ENCODE measurements around the gene PHF5A. TPM values are rescaled to one million over a fixed set of nuclear protein-coding genes. Genes with fewer than 3 reads are reported as not detected.
A peak's percentile ranks its signal among the peaks of the same experiment; 100 is the strongest.
"Not testable (repeated sequence)": the region's sequence is repeated elsewhere in the genome, so short reads cannot be mapped to it uniquely, and the experiment has no call there.

The PHF5A gene
- total and polyA plus RNA-seq, 10 donors, result 29.6 to 67.5 (median 37.4) TPM

- peaks cover 3 to 80% (median 45%) of the 10 kb centered on the region in 6 donors for H3K4me1 ChIP-seq
- 79 to 92% (median 82%) methylated on average over 2 of the region's 2 CpGs for WGBS, 5 donors
- H3K27ac ChIP-seq, result peak overlapping the region in 3 of 8 donors; percentile 2 to 33 (median 9)
Measured at GRCh38 chr22:41442240-41442792, 26.2 kb downstream of the PHF5A start.

GRCh38 chr22:41440511-41440910 lies 28.0 kb downstream of the PHF5A start:
- WGBS, 5 donors, result 75 to 90% (median 84%) methylated on average over 5 of the region's 5 CpGs
- peaks cover 0 to 74% (median 21%) of the 10 kb centered on the region in 6 donors for H3K36me3 ChIP-seq
- H3K9me3 ChIP-seq; DNase-seq; H3K27me3 ChIP-seq (replicated peaks in 1 of 7); intact Hi-C loops (cut with DNase I; ENCODE audit: low total_unique reads); H3K4me3 ChIP-seq; H3K27ac ChIP-seq: not testable (repeated sequence)
- H3K4me1 ChIP-seq, result peaks cover 5 to 92% (median 49%) of the 10 kb centered on the region in 6 donors

More at GRCh38 chr22:41442240-41442792, 26.2 kb downstream of the PHF5A start:
- DNase-seq, result no peak
- TF ChIP-seq CTCF (IDR thresholded peaks at IDR 0.05 in 8 of 11, conservative IDR thresholded peaks at IDR 0.05 in 3 of 11) (no peak), POLR2AphosphoS5 (IDR thresholded peaks at IDR 0.05) (no peak), POLR2A (IDR thresholded peaks at IDR 0.05) (no peak)
- no peak overlapping the region for H3K4me3 ChIP-seq
- H3K9me3 ChIP-seq, result no peaks in the 10 kb centered on the region
- peaks cover 0 to 3% (median 0%) of the 10 kb centered on the region in 7 donors for H3K27me3 ChIP-seq (replicated peaks in 1 of 7)
- H3K36me3 ChIP-seq, result peaks cover 0 to 56% (median 3%) of the 10 kb centered on the region in 6 donors
- intact Hi-C loops (cut with DNase I; ENCODE audit: low total_unique reads), result no loop called here

- Histone ChIP-seq H3K27me3 (replicated peaks in 1 of 7) (no peaks in the 10 kb centered on the region), H3K27ac (no peak overlapping the region), H3K9me3 (no peaks in the 10 kb centered on the region), H3K36me3 (peaks cover 3 to 93% (median 40%) of the 10 kb centered on the region in 6 donors), H3K4me3 (no peak overlapping the region), H3K4me1 (peaks cover 6 to 90% (median 37%) of the 10 kb centered on the region in 6 donors)
- DNase-seq, result no peak
- 89 to 98% (median 91%) methylated on average over 7 of the region's 7 CpGs for WGBS, 5 donors
- intact Hi-C loops (cut with DNase I; ENCODE audit: low total_unique reads), result no loop called here
- no peak for TF ChIP-seq POLR2A (IDR thresholded peaks at IDR 0.05)
- TF ChIP-seq POLR2AphosphoS5 (IDR thresholded peaks at IDR 0.05), result no peak
- no peak for TF ChIP-seq CTCF (IDR thresholded peaks at IDR 0.05 in 8 of 11, conservative IDR thresholded peaks at IDR 0.05 in 3 of 11)
Measured at GRCh38 chr22:41437198-41437597, 31.3 kb downstream of the PHF5A start.

GRCh38 chr22:41436322-41437113 lies 32.0 kb downstream of the PHF5A start:
- intact Hi-C loops (cut with DNase I; ENCODE audit: low total_unique reads), result no loop called here
- peaks cover 3 to 83% (median 30%) of the 10 kb centered on the region in 6 donors for H3K4me1 ChIP-seq
- WGBS, 5 donors, result 87 to 90% (median 88%) methylated on average over 23 of the region's 23 CpGs
- no peak for TF ChIP-seq POLR2A (IDR thresholded peaks at IDR 0.05)
- TF ChIP-seq CTCF (IDR thresholded peaks at IDR 0.05 in 8 of 11, conservative IDR thresholded peaks at IDR 0.05 in 3 of 11), result no peak
- TF ChIP-seq POLR2AphosphoS5 (IDR thresholded peaks at IDR 0.05), result peak in 2 of 3 donors; percentile 44 to 64
- H3K9me3 ChIP-seq, result no peaks in the 10 kb centered on the region
- H3K27me3 ChIP-seq (replicated peaks in 1 of 7), result no peaks in the 10 kb centered on the region
- no peak for DNase-seq
- H3K27ac ChIP-seq, result peak overlapping the region in 4 of 8 donors; percentile 33 to 49 (median 41)
- no peak overlapping the region for H3K4me3 ChIP-seq
- H3K36me3 ChIP-seq, result peaks cover 3 to 93% (median 46%) of the 10 kb centered on the region in 6 donors

Measured in spleen (tissue), 11 donors.